Stomach (tissue), 9 donors: ENCODE results near the gene PGBD5. TPM values are rescaled to one million over a fixed set of nuclear protein-coding genes. Genes with fewer than 3 reads are reported as not detected.

Source experiments
- DNase-seq, 2 donors: peaks; one replicate each; pipeline versions ENCODE4 v3.0.0 to v3.0.0-alpha.2; 2013 to 2019
- H3K27ac ChIP-seq, 5 donors: fragments of 200-600 bp in 4 of 5; sonication (generic) in 4 of 5; one replicate each; pipeline ENCODE4 v1.5.1; 2013 to 2019; ENCODE audit warnings: mild to moderate bottlenecking in 1 of 5, moderate library complexity in 1 of 5
- H3K27me3 ChIP-seq, 3 donors: fragments of 200-600 bp; sonication (generic); one replicate each; pipeline ENCODE4 v1.5.1; 2017 to 2019; ENCODE audit warnings: mixed run types in 1 of 3
- H3K36me3 ChIP-seq, 4 donors: fragments of 200-600 bp; sonication (generic); 1 replicate in 3 of 4; 2 replicates in 1 of 4; pipeline ENCODE4 v1.5.1; 2016 to 2019
- H3K4me1 ChIP-seq, 4 donors: fragments of 200-600 bp; sonication (generic); one replicate each; pipeline ENCODE4 v1.5.1; 2016 to 2019
- H3K4me3 ChIP-seq, 4 donors: fragments of 200-600 bp; sonication (generic) in 3 of 4; one replicate each; pipeline ENCODE4 v1.5.1; 2016 to 2019; ENCODE audit warnings: mild to moderate bottlenecking in 1 of 4
- H3K9me3 ChIP-seq, 4 donors: fragments of 200-600 bp; sonication (generic); one replicate each; pipeline ENCODE4 v1.5.1; 2016 to 2019
- EP300 ChIP-seq: sonication (generic); formaldehyde crosslinking; IDR thresholded peaks from one replicate; pipeline ENCODE4 v1.6.1; 2017; ENCODE audit warnings: antibody characterized with exemption
- POLR2A ChIP-seq, 4 donors: fragments of 450-650 bp; IDR thresholded peaks; one replicate each; pipeline ENCODE4 v1.6.1; 2016; ENCODE audit warnings: antibody characterized with exemption in 4 of 4, control low read depth in 2 of 4, mild to moderate bottlenecking in 1 of 4, moderate library complexity in 1 of 4
- POLR2AphosphoS5 ChIP-seq, 3 donors: sonication (generic); formaldehyde crosslinking; IDR thresholded peaks; one replicate each; pipeline ENCODE4 v1.6.1; 2016; ENCODE audit warnings: antibody characterized with exemption in 3 of 3
- WGBS, 5 donors: extraction: QIAGEN DNeasy Blood & Tissue Kit in 3 of 5; methylation state at CpG; one replicate each; pipeline versions ENCODE4 v1.1.5 to v1.1.7; 2013 to 2018; 5-methylcytosine and 5-hydroxymethylcytosine counted together
- intact Hi-C: fragments of 100-400 bp; cut with DNase I; formaldehyde crosslinking; loops from one replicate; pipeline ENCODE4 v1.15.1; 2023; ENCODE audit warnings: low total_unique reads
- polyA plus RNA-seq, 3 donors: library from polyadenylated mRNA; stranded (reverse); fragments of 200-250 nt; gene quantifications; one replicate each; pipeline ENCODE4 v1.2.3, GENCODE V29; 2013
- total RNA-seq, 5 donors: library from RNA; depleted of rRNA; stranded (reverse); fragments of >200 nt; gene quantifications; one replicate each; pipeline versions ENCODE4 v1.1.0 to v1.2.3, GENCODE V29; 2014 to 2016
- TF ChIP-seq, protein P1 (sequence below), 7 experiments: fragments of 450-650 bp in 4 of 7; fragments of 200-600 bp in 3 of 7; sonication (generic) in 3 of 7; IDR thresholded peaks; one replicate each; pipeline ENCODE4 v1.5.1; 2016 to 2019; ENCODE audit warnings: antibody characterized with exemption in 7 of 7, control low read depth in 2 of 7, mild to moderate bottlenecking in 1 of 7
- donor health status: healthy with polysubstance abuse.
- donor health status: Bipolar disorder and iron deficiency.
- donor health status: healthy.

PGBD5 gene
- total and polyA plus RNA-seq, 8 donors, result under 0.01 to 1.2 (median 0.34) TPM

DNA sequence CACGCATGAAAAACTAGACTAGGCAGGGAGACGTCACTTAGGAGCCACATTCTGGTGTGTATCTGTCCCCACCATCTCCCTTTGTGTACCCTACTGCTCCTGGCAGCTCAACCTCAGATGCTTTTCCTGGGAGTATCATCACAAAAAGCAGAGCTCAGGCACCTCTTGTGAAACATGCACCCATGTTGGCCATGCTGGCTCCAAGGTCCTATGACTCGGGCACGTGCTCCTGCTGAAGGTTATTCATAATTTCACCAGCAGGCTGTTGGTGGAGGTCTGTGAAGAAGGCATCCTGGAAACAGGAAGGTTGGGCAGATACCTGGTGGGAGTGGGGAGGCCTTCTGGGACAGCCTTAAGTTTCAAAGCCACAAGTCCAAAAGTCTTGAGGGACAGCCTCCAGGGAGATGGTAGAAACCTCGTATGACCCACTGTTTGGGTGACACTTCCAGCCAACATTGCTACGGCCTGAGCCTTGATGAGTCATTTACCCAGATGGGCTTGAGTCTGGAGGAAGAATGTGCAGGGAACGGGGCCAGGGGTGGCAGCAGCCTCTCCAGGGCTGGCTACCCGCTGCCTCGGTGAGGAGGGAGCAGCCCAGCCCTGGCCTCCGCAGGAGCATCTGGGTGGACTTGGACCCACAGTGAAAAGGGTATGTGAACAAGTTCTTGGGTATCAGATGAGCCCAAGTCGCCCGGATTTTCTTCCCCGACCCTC, 75.8 kb downstream of the PGBD5 start:
- Histone ChIP-seq H3K4me3 (no peak overlapping the region), H3K27me3 (no peaks in the 10 kb centered on the region), H3K36me3 (no peaks in the 10 kb centered on the region), H3K9me3 (no peaks in the 10 kb centered on the region), H3K4me1 (peaks cover 0 to 2% (median 0%) of the 10 kb centered on the region in 4 donors), H3K27ac (no peak overlapping the region)
- no peak for DNase-seq
- 85 to 92% (median 91%) methylated on average over 9 to 13 of the region's 13 CpGs for WGBS, 5 donors
- intact Hi-C loops, result no loop called here
- TF ChIP-seq EP300, result no peak
- no peak for TF ChIP-seq POLR2A (IDR thresholded peaks at IDR 0.05)
- TF ChIP-seq, protein P1, sequence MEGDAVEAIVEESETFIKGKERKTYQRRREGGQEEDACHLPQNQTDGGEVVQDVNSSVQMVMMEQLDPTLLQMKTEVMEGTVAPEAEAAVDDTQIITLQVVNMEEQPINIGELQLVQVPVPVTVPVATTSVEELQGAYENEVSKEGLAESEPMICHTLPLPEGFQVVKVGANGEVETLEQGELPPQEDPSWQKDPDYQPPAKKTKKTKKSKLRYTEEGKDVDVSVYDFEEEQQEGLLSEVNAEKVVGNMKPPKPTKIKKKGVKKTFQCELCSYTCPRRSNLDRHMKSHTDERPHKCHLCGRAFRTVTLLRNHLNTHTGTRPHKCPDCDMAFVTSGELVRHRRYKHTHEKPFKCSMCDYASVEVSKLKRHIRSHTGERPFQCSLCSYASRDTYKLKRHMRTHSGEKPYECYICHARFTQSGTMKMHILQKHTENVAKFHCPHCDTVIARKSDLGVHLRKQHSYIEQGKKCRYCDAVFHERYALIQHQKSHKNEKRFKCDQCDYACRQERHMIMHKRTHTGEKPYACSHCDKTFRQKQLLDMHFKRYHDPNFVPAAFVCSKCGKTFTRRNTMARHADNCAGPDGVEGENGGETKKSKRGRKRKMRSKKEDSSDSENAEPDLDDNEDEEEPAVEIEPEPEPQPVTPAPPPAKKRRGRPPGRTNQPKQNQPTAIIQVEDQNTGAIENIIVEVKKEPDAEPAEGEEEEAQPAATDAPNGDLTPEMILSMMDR (IDR thresholded peaks at IDR 0.05), result no peak
- no peak for TF ChIP-seq POLR2AphosphoS5 (IDR thresholded peaks at IDR 0.05)

DNA sequence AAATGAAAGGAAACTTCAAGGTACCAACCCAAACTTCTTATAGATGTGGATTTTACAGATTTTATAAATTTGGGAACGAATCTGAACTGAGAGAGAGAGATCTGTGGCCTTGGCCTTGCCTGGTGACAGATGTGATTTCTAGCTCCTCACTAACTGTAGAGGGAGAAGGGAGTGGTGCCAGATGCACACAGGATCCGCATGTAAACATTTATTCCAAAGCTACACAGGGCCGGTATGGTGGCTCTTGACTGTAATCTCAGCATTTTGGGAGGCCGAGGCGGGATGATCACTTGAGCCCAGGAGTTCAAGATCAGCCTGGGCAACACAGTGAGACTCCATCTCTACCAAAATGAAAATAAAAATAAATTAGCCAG, 77.1 kb downstream of the PGBD5 start:
- WGBS, 5 donors, result 60 to 79% (median 75%) methylated on average over 5 of the region's 5 CpGs
- Histone ChIP-seq H3K9me3 (no peaks in the 10 kb centered on the region), H3K4me1 (peaks cover 0 to 7% (median 0%) of the 10 kb centered on the region in 4 donors), H3K27ac (no peak overlapping the region), H3K27me3 (no peaks in the 10 kb centered on the region), H3K36me3 (no peaks in the 10 kb centered on the region), H3K4me3 (no peak overlapping the region)
- no peak for TF ChIP-seq POLR2A (IDR thresholded peaks at IDR 0.05)
- intact Hi-C loops, result no loop called here
- DNase-seq, result no peak

DNA sequence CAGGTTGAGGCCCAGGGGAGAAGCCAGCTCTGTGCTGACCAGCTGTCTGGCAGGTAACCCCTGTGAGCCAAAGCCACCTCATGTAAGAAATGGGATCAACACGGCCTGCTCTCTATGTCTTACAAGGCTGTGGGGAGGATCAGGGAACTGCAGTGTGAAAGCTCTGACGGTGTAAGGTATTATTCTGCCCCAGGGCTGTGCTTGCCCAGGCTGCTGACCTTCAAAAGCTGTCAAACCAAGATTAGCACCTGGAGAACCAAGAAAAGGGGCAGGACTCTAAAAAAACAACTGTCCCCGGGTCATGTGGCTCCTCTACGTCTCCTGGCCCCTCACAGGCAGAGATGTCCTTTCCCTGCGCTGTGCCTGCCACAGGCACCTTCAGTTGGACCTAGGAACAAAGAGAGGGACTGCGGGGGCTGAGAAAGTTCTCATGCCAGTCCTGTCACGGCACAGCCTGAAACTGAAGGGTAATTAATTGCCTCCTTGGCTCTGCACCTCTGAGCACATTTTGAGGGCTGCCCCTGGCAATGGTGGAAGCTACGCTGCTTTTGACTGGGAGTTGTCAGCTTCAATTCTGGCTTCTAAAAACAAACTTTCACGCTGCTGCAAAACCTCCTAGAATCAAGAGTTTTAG, 77.6 kb downstream of the PGBD5 start:
- TF ChIP-seq EP300 (no peak), POLR2A (IDR thresholded peaks at IDR 0.05) (no peak)
- TF ChIP-seq, protein P1 (IDR thresholded peaks at IDR 0.05), result no peak
- intact Hi-C loops, result no loop called here

DNA sequence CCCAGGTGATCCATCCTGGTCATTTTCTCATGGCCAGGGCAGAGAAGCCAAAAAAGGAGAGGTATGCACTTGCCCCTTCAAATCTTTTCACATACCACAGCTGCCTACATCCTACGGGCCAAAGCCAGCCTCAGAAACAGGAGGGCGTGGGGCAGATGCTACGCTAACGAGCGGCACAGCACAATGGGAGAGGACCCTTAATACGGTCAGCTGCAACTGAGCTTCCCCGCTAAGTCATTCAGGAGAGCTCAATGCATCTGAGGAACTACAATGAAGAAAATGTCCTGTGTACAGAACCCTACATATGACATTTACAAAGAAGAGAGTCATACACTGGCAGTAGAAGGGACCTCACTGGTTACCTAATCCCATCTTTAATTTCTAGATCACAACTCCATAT, 78.2 kb downstream of the PGBD5 start:
- DNase-seq, result no peak
- WGBS, 5 donors, result 92 to 97% (median 95%) methylated on average over 7 of the region's 7 CpGs
- no peak overlapping the region for H3K27ac ChIP-seq
- TF ChIP-seq EP300 (no peak), POLR2AphosphoS5 (IDR thresholded peaks at IDR 0.05) (no peak), POLR2A (IDR thresholded peaks at IDR 0.05) (no peak)
- TF ChIP-seq, protein P1 (IDR thresholded peaks at IDR 0.05), result no peak
- H3K4me1 ChIP-seq, result peaks cover 0 to 7% (median 0%) of the 10 kb centered on the region in 4 donors
- H3K36me3 ChIP-seq, result no peaks in the 10 kb centered on the region
- no peaks in the 10 kb centered on the region for H3K9me3 ChIP-seq
- H3K4me3 ChIP-seq, result no peak overlapping the region
- intact Hi-C loops, result no loop called here
- H3K27me3 ChIP-seq, result no peaks in the 10 kb centered on the region

More for the DNA sequence above, 77.6 kb downstream of the PGBD5 start:
- peaks cover 0 to 7% (median 0%) of the 10 kb centered on the region in 4 donors for H3K4me1 ChIP-seq
- no peaks in the 10 kb centered on the region for H3K9me3 ChIP-seq
- WGBS, 5 donors, result 62 to 71% (median 65%) methylated on average over 9 of the region's 9 CpGs
- peak in 1 of 2 donors; percentile 29 for DNase-seq
- no peak overlapping the region for H3K27ac ChIP-seq
- no peaks in the 10 kb centered on the region for H3K27me3 ChIP-seq
- no peaks in the 10 kb centered on the region for H3K36me3 ChIP-seq
- H3K4me3 ChIP-seq, result no peak overlapping the region
